Gastrocnemius medialis (tissue), 4 donors: ENCODE data around the gene PARD3B. TPM values are rescaled to one million over a fixed set of nuclear protein-coding genes. Genes with fewer than 3 reads are reported as not detected.

ENCODE experiments used
- ATAC-seq, 2 donors: fragments of 150-250 bp; one replicate each; pipeline ENCODE4 v1.9.1; 2016
- DNase-seq, 2 donors: peaks; one replicate each; pipeline ENCODE4 v3.0.0-alpha.2; 2019
- H3K27ac ChIP-seq, 4 donors: fragments of 200-600 bp; sonication (generic); 1 replicate in 1 of 4; 2 replicates in 3 of 4; pipeline ENCODE4 v1.5.1; 2016 to 2018; ENCODE audit warnings: mild to moderate bottlenecking in 2 of 4, moderate library complexity in 1 of 4
- H3K27me3 ChIP-seq, 3 donors: fragments of 200-600 bp; sonication (generic) in 2 of 3; 1 replicate in 1 of 3; 2 replicates in 2 of 3; pipeline versions ENCODE4 v1.5.1 to v1.6.0; 2016 to 2019; ENCODE audit warnings: mild to moderate bottlenecking in 1 of 3, moderate library complexity in 1 of 3
- H3K36me3 ChIP-seq, 2 donors: fragments of 200-600 bp; sonication (generic) in 1 of 2; one replicate each; pipeline ENCODE4 v1.5.1; 2017 to 2018
- H3K4me1 ChIP-seq, 2 donors: fragments of 200-600 bp; sonication (generic) in 1 of 2; one replicate each; pipeline ENCODE4 v1.5.1; 2016 to 2017; ENCODE audit warnings: mild to moderate bottlenecking in 2 of 2
- H3K4me3 ChIP-seq, 4 donors: fragments of 200-600 bp; sonication (generic) in 3 of 4; 1 replicate in 1 of 4; 2 replicates in 3 of 4; pipeline ENCODE4 v1.5.1; 2016 to 2019; ENCODE audit warnings: mild to moderate bottlenecking in 2 of 4
- H3K9me3 ChIP-seq, 3 donors: fragments of 200-600 bp; sonication (generic) in 2 of 3; 1 replicate in 1 of 3; 2 replicates in 2 of 3; pipeline ENCODE4 v1.5.1; 2016 to 2019
- POLR2A ChIP-seq, 2 donors: fragments of 450-650 bp; IDR thresholded peaks; one replicate each; pipeline ENCODE4 v1.6.1; 2017; ENCODE audit warnings: antibody characterized with exemption in 2 of 2, mild to moderate bottlenecking in 2 of 2, moderate library complexity in 2 of 2
- in situ Hi-C, 4 donors: fragments of 200-750 bp; cut with MboI; loops; one replicate each; pipeline versions ENCODE4 v1.15.0 to v1.8.0; 2017; ENCODE audit warnings: low sequenced_read_pairs in 4 of 4
- intact Hi-C: fragments of 100-400 bp; cut with DNase I; formaldehyde crosslinking; loops from one replicate; pipeline ENCODE4 v1.15.1; 2023; ENCODE audit warnings: low total_unique reads
- total RNA-seq, 4 donors: library from RNA; depleted of rRNA; stranded (reverse); fragments of >200 nt; gene quantifications; one replicate each; pipeline versions ENCODE4 v1.1.0 to v1.2.3, GENCODE V29; 2016
- TF ChIP-seq, protein P1 (sequence below), 5 experiments: fragments of 450-650 bp in 3 of 5; fragments of 200-600 bp in 2 of 5; sonication (generic) in 2 of 5; IDR thresholded peaks in 4 of 5; conservative IDR thresholded peaks in 1 of 5; 1 replicate in 4 of 5; 2 replicates in 1 of 5; pipeline ENCODE4 v1.5.1; 2016 to 2019; ENCODE audit warnings: antibody characterized with exemption in 5 of 5, mild to moderate bottlenecking in 3 of 5, moderate library complexity in 3 of 5

PARD3B gene
- total RNA-seq, 4 donors from 2014 or later = 2.2 to 15.5 (median 4.6) TPM

- TF ChIP-seq POLR2A (IDR thresholded peaks at IDR 0.05) = no peak
- TF ChIP-seq, protein P1, sequence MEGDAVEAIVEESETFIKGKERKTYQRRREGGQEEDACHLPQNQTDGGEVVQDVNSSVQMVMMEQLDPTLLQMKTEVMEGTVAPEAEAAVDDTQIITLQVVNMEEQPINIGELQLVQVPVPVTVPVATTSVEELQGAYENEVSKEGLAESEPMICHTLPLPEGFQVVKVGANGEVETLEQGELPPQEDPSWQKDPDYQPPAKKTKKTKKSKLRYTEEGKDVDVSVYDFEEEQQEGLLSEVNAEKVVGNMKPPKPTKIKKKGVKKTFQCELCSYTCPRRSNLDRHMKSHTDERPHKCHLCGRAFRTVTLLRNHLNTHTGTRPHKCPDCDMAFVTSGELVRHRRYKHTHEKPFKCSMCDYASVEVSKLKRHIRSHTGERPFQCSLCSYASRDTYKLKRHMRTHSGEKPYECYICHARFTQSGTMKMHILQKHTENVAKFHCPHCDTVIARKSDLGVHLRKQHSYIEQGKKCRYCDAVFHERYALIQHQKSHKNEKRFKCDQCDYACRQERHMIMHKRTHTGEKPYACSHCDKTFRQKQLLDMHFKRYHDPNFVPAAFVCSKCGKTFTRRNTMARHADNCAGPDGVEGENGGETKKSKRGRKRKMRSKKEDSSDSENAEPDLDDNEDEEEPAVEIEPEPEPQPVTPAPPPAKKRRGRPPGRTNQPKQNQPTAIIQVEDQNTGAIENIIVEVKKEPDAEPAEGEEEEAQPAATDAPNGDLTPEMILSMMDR (IDR thresholded peaks at IDR 0.05 in 4 of 5, conservative IDR thresholded peaks at IDR 0.05 in 1 of 5) = no peak
- Histone ChIP-seq H3K27ac (no peak overlapping the region), H3K4me1 (peaks cover 0 to 2% of the 10 kb centered on the region in 2 donors), H3K9me3 (no peaks in the 10 kb centered on the region), H3K36me3 (no peaks in the 10 kb centered on the region), H3K27me3 (no peaks in the 10 kb centered on the region), H3K4me3 (no peak overlapping the region)
- in situ Hi-C loops (no loop called here), intact Hi-C loops (no loop called here)
- ATAC-seq (no peak), DNase-seq (no peak)
Measured at GRCh38 chr2:204615456-204615855, 70.2 kb downstream of the PARD3B start.

DNA sequence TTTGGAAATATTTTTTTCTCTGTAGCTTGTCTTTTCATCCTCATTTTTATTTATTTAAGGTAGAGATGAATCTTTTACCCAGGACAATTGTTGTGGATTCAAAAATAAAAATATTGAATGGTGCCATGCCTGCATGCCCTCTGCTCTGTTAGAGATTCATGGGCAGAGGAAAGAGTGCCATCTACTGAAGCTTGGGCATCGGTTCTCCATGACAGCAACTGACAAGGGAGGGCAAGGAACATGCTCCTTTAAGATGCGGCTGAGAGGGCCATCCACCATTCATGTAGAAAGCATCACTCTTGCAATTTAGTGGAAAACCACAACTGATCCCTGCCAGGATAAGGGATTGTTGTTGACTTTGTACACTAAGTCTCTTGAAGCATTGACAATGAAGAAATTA lies 79.9 kb downstream of the PARD3B start:
- in situ Hi-C loops = no loop called here
- Histone ChIP-seq H3K27ac (no peak overlapping the region), H3K36me3 (no peaks in the 10 kb centered on the region), H3K27me3 (no peaks in the 10 kb centered on the region), H3K9me3 (no peaks in the 10 kb centered on the region), H3K4me3 (no peak overlapping the region), H3K4me1 (no peaks in the 10 kb centered on the region)
- no peak for TF ChIP-seq POLR2A (IDR thresholded peaks at IDR 0.05)
- TF ChIP-seq, protein P1 (IDR thresholded peaks at IDR 0.05 in 4 of 5, conservative IDR thresholded peaks at IDR 0.05 in 1 of 5) = no peak
- no peak for DNase-seq
- intact Hi-C loops = no loop called here
- ATAC-seq = no peak

DNA sequence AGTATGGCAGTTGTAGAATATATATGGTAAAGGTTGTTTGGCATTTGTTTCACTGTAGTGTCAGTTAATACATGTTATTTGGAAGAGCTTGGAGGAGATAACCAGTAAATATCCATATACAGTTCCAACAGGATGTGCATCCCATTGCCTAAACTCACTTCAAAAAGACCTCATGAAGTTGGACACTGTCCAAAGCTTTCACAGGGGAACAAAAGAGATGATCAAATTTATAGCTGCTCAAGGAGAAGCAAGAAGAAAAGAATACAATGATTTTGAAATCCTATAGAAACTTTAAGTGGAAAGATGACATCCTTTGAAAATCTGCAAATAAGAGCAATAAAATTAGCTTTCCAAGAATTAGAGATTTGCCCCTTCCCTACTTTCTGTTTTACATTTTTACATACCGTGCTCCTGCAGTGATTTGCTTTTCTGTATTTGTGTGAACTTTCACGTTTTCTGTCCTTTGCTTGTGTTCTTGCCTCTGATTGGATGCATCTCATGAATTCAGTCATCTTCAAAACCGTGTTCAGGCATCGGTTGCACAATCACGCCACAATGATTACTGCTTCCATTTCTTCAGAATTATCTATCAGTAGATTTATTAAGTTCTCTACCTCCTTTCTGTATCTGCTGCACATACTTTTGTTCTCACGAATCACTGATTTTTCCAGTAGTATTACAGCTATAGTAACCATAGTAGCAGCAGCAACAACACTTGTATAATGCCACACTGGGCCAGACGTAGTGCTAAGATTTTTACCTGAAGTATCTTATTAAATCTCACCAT lies 83.8 kb downstream of the PARD3B start:
- H3K9me3 ChIP-seq = no peaks in the 10 kb centered on the region
- in situ Hi-C loops = no loop called here
- no peaks in the 10 kb centered on the region for H3K4me1 ChIP-seq
- no peaks in the 10 kb centered on the region for H3K36me3 ChIP-seq
- intact Hi-C loops = no loop called here
- H3K27me3 ChIP-seq = no peaks in the 10 kb centered on the region
- ATAC-seq (no peak), DNase-seq (no peak)
- H3K4me3 ChIP-seq = no peak overlapping the region
- TF ChIP-seq POLR2A (IDR thresholded peaks at IDR 0.05) = no peak
- TF ChIP-seq, protein P1 (IDR thresholded peaks at IDR 0.05 in 4 of 5, conservative IDR thresholded peaks at IDR 0.05 in 1 of 5) = no peak
- H3K27ac ChIP-seq = no peak overlapping the region

- no peaks in the 10 kb centered on the region for H3K9me3 ChIP-seq
- H3K36me3 ChIP-seq = no peaks in the 10 kb centered on the region
- no peak for TF ChIP-seq POLR2A (IDR thresholded peaks at IDR 0.05)
- TF ChIP-seq, protein P1 (IDR thresholded peaks at IDR 0.05 in 4 of 5, conservative IDR thresholded peaks at IDR 0.05 in 1 of 5) = no peak
- no peak for DNase-seq
- H3K27me3 ChIP-seq = no peaks in the 10 kb centered on the region
- H3K4me3 ChIP-seq = no peak overlapping the region
- H3K27ac ChIP-seq = no peak overlapping the region
- intact Hi-C loops = no loop called here
- H3K4me1 ChIP-seq = no peaks in the 10 kb centered on the region
- ATAC-seq = no peak
- in situ Hi-C loops = no loop called here
Measured at GRCh38 chr2:204632410-204632809, 87.1 kb downstream of the PARD3B start.
